HG03064 (cell line): ENCODE results near the gene TBC1D16.

Experiments used
- ATAC-seq: cut with Tn5 transposase; IDR thresholded peaks from one replicate; pipeline ENCODE4 v1.9.1; 2021; ENCODE audit warnings: low read depth; ENCODE audit not compliant: unreplicated experiment

TBC1D16 gene

GRCh38 chr17:79919862-79920720, 115.6 kb downstream of the TBC1D16 start:
- no peak for ATAC-seq

- ATAC-seq = no peak
These were observed 116.5 kb downstream of the TBC1D16 start for GRCh38 chr17:79919164-79919585.

- ATAC-seq = no peak
These were observed 117.0 kb downstream of the TBC1D16 start for GRCh38 chr17:79918581-79919163.

- no peak for ATAC-seq
These were observed 117.7 kb downstream of the TBC1D16 start for GRCh38 chr17:79917902-79918484.

GRCh38 chr17:79916991-79917901, 118.4 kb downstream of the TBC1D16 start:
- no peak for ATAC-seq

- no peak for ATAC-seq
These were observed 119.2 kb downstream of the TBC1D16 start for GRCh38 chr17:79916506-79916905.

- ATAC-seq = no peak
These were observed 119.7 kb downstream of the TBC1D16 start for GRCh38 chr17:79915850-79916430.

GRCh38 chr17:79914813-79915740, 120.6 kb downstream of the TBC1D16 start:
- no peak for ATAC-seq

GRCh38 chr17:79913896-79914812, 121.5 kb downstream of the TBC1D16 start:
- no peak for ATAC-seq

GRCh38 chr17:79913451-79913850, 122.2 kb downstream of the TBC1D16 start:
- no peak for ATAC-seq

- ATAC-seq = no peak
These were observed 122.9 kb downstream of the TBC1D16 start for GRCh38 chr17:79912552-79913330.

- ATAC-seq = no peak
These were observed 124.0 kb downstream of the TBC1D16 start for GRCh38 chr17:79911430-79912399.

GRCh38 chr17:79910985-79911361, 124.7 kb downstream of the TBC1D16 start:
- no peak for ATAC-seq

GRCh38 chr17:79909121-79909520, 126.6 kb downstream of the TBC1D16 start:
- no peak for ATAC-seq

- ATAC-seq = no peak
These were observed 127.8 kb downstream of the TBC1D16 start for GRCh38 chr17:79907850-79908249.

- ATAC-seq = no peak
These were observed 128.4 kb downstream of the TBC1D16 start for GRCh38 chr17:79907217-79907715.
